Endothelial cell of umbilical vein (primary cell): ENCODE data around the gene SPSB3.

ENCODE experiments used
- EZH2 ChIP-seq: IDR thresholded peaks from 2 replicates; pipeline ENCODE4 v1.6.1; 2012; ENCODE audit warnings: borderline replicate concordance, low read depth, mild to moderate bottlenecking, moderate library complexity, low read length, inconsistent platforms; ENCODE audit not compliant: severe bottlenecking
- JUN ChIP-seq: IDR thresholded peaks from 2 replicates; pipeline ENCODE4 v1.6.1; 2011; ENCODE audit warnings: borderline replicate concordance, low read depth; ENCODE audit not compliant: insufficient read length, insufficient read depth
- MAX ChIP-seq: IDR thresholded peaks from 2 replicates; pipeline ENCODE4 v1.6.1; 2011; ENCODE audit not compliant: insufficient read depth, insufficient read length
- MYC ChIP-seq: IDR thresholded peaks from one replicate; pipeline ENCODE4 v1.6.1; 2011; ENCODE audit warnings: mild to moderate bottlenecking, low read depth, low read length
- POLR2A ChIP-seq: IDR thresholded peaks from 2 replicates; pipeline ENCODE4 v1.6.1; 2012; ENCODE audit warnings: low read depth, mild to moderate bottlenecking, control low read depth, low read length
- POLR2AphosphoS5 ChIP-seq: IDR thresholded peaks from 2 replicates; pipeline ENCODE4 v1.6.1; 2012; ENCODE audit warnings: low read depth, mild to moderate bottlenecking, control low read depth, low read length, moderate library complexity; ENCODE audit not compliant: insufficient read depth
- TF ChIP-seq, protein P1 (sequence below), 2 donors: IDR thresholded peaks; 1 replicate in 1 of 2; 2 replicates in 1 of 2; pipeline ENCODE4 v1.5.1; 2011; ENCODE audit warnings: low read length in 2 of 2, mild to moderate bottlenecking in 2 of 2, moderate library complexity in 2 of 2, control low read depth in 1 of 2, inconsistent platforms in 1 of 2, low read depth in 1 of 2; ENCODE audit not compliant: insufficient read depth in 1 of 2; ENCODE audit errors: extremely low read depth in 1 of 2

DNA sequence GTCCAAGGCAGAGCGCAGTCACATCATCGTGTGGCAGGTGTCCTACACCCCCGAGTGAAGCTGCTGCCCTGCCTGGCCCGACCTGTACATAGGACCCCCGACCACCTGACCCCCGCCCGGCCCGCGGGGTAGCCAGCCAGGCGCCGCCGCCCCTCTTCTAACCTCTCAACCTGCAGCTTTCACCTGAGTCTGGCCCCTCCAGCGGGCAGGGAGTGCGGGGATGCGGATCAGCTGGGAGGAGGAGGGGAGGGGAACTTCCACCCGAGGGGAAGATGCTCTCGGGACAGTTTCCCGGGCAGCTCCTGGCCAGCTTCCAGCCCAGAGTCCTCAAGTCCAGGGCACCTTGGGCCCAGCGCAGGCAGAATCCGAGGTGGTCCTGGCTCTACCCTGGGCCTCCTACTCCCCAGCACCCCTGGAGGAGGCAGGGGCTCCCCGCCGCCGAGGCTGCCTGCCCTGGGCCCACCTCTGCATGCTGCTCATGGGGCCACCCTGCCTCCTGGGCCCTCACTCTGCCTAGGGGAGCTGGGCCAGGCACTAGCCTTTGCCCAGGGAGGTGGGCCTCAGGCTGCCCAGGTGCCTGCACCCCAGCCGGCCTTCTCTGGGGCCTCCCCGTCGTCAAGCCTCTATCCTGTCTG, 13.5 kb downstream of the SPSB3 start:
- TF ChIP-seq, protein P1, sequence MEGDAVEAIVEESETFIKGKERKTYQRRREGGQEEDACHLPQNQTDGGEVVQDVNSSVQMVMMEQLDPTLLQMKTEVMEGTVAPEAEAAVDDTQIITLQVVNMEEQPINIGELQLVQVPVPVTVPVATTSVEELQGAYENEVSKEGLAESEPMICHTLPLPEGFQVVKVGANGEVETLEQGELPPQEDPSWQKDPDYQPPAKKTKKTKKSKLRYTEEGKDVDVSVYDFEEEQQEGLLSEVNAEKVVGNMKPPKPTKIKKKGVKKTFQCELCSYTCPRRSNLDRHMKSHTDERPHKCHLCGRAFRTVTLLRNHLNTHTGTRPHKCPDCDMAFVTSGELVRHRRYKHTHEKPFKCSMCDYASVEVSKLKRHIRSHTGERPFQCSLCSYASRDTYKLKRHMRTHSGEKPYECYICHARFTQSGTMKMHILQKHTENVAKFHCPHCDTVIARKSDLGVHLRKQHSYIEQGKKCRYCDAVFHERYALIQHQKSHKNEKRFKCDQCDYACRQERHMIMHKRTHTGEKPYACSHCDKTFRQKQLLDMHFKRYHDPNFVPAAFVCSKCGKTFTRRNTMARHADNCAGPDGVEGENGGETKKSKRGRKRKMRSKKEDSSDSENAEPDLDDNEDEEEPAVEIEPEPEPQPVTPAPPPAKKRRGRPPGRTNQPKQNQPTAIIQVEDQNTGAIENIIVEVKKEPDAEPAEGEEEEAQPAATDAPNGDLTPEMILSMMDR (IDR thresholded peaks at IDR 0.05; ENCODE audit: extremely low read depth in 1 of 2, insufficient read depth in 1 of 2, low read depth in 1 of 2, low read length in 2 of 2): no peak
- TF ChIP-seq POLR2AphosphoS5: no peak
- TF ChIP-seq POLR2A: no peak
- TF ChIP-seq MAX: no peak
- no peak for TF ChIP-seq MYC
- no peak for TF ChIP-seq EZH2
- no peak for TF ChIP-seq JUN
